GM12891 (cell line): ENCODE data around the gene GRM7.

ENCODE experiments used
- POLR2A ChIP-seq: IDR thresholded peaks from 2 replicates; pipeline ENCODE4 v1.6.1; 2011; ENCODE audit warnings: low read depth, low read length, control low read depth
- POLR2AphosphoS5 ChIP-seq: IDR thresholded peaks from 2 replicates; pipeline ENCODE4 v1.6.1; 2011; ENCODE audit warnings: low read depth, low read length, control low read depth
- TAF1 ChIP-seq: IDR thresholded peaks from 2 replicates; pipeline ENCODE4 v1.6.1; 2011; ENCODE audit warnings: low read depth, low read length, control low read depth

DNA sequence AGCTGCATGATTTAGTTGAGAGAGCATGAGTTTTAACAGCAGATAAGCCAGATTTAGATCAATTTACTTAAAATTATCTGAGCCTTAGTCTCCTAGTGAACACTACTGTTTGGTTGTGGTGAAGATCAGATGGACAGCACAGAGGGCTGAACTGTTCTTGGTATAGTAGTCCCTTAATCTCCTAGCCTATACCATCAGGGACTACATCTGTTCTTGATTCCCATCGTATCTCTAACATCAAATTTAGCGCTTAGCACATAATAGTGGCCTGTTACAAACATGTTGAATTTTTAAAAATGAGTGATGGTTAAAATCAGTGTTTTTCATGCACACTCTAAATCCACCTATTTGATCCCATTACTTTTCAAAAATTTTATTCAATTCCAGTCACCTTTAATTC is 507.7 kb downstream of the GRM7 start:
- no peak for TF ChIP-seq POLR2A
- TF ChIP-seq TAF1: no peak
- TF ChIP-seq POLR2AphosphoS5: no peak
